NCI-H82 treated with DMSO at 0.1 percent for 48 hours (cell line): Measurements from ENCODE around the gene TUBB.

Experiments
- DNase-seq: peaks from one replicate; lab custom pipeline; 2025; ENCODE audit not compliant: unreplicated experiment; lab: John Stamatoyannopoulos, UW

TUBB gene

GRCh38 chr6:30719791-30720737, at the start of gene TUBB:
TSS of gene TUBB (plus strand) at chr6:30720352. CDS start at chr6:30720507, 155 bp downstream.
- peak; percentile 97 for DNase-seq

- DNase-seq: no peak
Observed at GRCh38 chr6:30670760-30671527, 49.2 kb upstream of the TUBB start.

GRCh38 chr6:30672445-30673253, 47.5 kb upstream of the TUBB start, which contains the start of gene DHX16:
TSS of gene DHX16 (minus strand) at chr6:30673006. CDS start at chr6:30672841, 165 bp downstream.
- DNase-seq: peak; percentile 91

- DNase-seq: no peak
Observed at GRCh38 chr6:30676660-30677285, 43.4 kb upstream of the TUBB start.

- DNase-seq: peak; percentile 56
Observed at GRCh38 chr6:30678964-30679726, 41.0 kb upstream of the TUBB start.

- peak; percentile 97 for DNase-seq
Observed at GRCh38 chr6:30679765-30680535, 40.2 kb upstream of the TUBB start.

GRCh38 chr6:30681766-30682142, 38.4 kb upstream of the TUBB start:
- no peak for DNase-seq

- DNase-seq: peak; percentile 15
Observed at GRCh38 chr6:30682143-30683117, 37.7 kb upstream of the TUBB start.

GRCh38 chr6:30683183-30683979, 36.8 kb upstream of the TUBB start:
- no peak for DNase-seq

GRCh38 chr6:30683980-30684338, 36.2 kb upstream of the TUBB start:
- no peak for DNase-seq

- no peak for DNase-seq
Observed at GRCh38 chr6:30684386-30685156, 35.6 kb upstream of the TUBB start.

- no peak for DNase-seq
Observed at GRCh38 chr6:30685157-30686008, 34.8 kb upstream of the TUBB start.

GRCh38 chr6:30686009-30686907, 33.9 kb upstream of the TUBB start, which contains the start of gene PPP1R18:
TSS of gene PPP1R18 (minus strand) at chr6:30686645. CDS start at chr6:30686018, 627 bp downstream.
- no peak for DNase-seq

- peak; percentile 80 for DNase-seq
Observed at GRCh38 chr6:30686908-30687658, 33.1 kb upstream of the TUBB start.
